GM19328 (cell line): ENCODE data around the gene PPP1R15A.
"Not testable (repeated sequence)": the region's sequence is repeated elsewhere in the genome, so short reads cannot be mapped to it uniquely, and the experiment has no call there.

Experiments
- ATAC-seq: cut with Tn5 transposase; IDR thresholded peaks from one replicate; pipeline ENCODE4 v1.9.1; 2021; ENCODE audit warnings: mild to moderate bottlenecking, moderate library complexity; ENCODE audit not compliant: unreplicated experiment

PPP1R15A gene

GRCh38 chr19:48910803-48911202 is 38.6 kb downstream of the PPP1R15A start:
- ATAC-seq: no peak

- ATAC-seq: no peak
Measured at GRCh38 chr19:48913114-48913889, 41.1 kb downstream of the PPP1R15A start.

- ATAC-seq: no peak
Measured at GRCh38 chr19:48914181-48914580, 42.0 kb downstream of the PPP1R15A start.

GRCh38 chr19:48915757-48916156 is 43.5 kb downstream of the PPP1R15A start:
- no peak for ATAC-seq

- no peak for ATAC-seq
Measured at GRCh38 chr19:48918071-48918470, 45.9 kb downstream of the PPP1R15A start.

GRCh38 chr19:48918801-48919247 is 46.6 kb downstream of the PPP1R15A start:
- ATAC-seq: no peak

GRCh38 chr19:48919271-48919670 is 47.0 kb downstream of the PPP1R15A start:
- ATAC-seq: not testable (repeated sequence)

- ATAC-seq: no peak
Measured at GRCh38 chr19:48920949-48921348, 48.7 kb downstream of the PPP1R15A start.

GRCh38 chr19:48921721-48922500 is 49.7 kb downstream of the PPP1R15A start:
- ATAC-seq: no peak

GRCh38 chr19:48922548-48923490 is 50.6 kb downstream of the PPP1R15A start:
- no peak for ATAC-seq

GRCh38 chr19:48925240-48925843 is 53.1 kb downstream of the PPP1R15A start:
- no peak for ATAC-seq
